ENCODE data around the gene PTPRA.
"Not testable (repeated sequence)": the region's sequence is repeated elsewhere in the genome, so short reads cannot be mapped to it uniquely, and the experiment has no call there.

DNA sequence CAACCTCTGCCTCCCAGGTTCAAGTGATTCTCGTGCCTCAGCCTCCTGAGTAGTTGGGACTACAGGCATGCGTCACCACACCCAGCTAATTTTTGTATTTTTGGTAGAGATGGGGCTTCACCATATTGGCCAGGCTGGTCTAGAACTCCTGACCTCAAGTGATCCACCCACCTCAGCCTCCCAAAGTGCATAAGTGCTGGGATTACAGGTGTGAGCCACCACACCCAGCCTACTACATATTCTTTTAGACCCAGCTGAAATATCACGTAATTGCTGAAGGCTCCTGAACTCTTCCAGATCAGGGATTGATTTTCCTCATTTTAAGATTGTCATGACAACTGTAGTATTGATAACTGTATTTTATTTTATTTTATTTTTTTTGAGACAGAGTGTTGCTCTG lies 21.9 kb downstream of the PTPRA start:
- TF ChIP-seq SMAD3 (CRISPR knock-in tag; conservative IDR thresholded peaks at IDR 0.05); SNIP1 (IDR thresholded peaks at IDR 0.05; ENCODE audit: low read depth); TAF1 (IDR thresholded peaks at IDR 0.05; ENCODE audit: control insufficient read depth, extremely low read depth, insufficient read depth, low read length, severe bottlenecking); TBP (optimal IDR thresholded peaks at IDR 0.05; ENCODE audit: low read depth, low read length); ZNF699 (CRISPR knock-in tag; IDR thresholded peaks at IDR 0.05; ENCODE audit: insufficient replicate concordance): not testable (repeated sequence)
- TF ChIP-seq, protein P1, sequence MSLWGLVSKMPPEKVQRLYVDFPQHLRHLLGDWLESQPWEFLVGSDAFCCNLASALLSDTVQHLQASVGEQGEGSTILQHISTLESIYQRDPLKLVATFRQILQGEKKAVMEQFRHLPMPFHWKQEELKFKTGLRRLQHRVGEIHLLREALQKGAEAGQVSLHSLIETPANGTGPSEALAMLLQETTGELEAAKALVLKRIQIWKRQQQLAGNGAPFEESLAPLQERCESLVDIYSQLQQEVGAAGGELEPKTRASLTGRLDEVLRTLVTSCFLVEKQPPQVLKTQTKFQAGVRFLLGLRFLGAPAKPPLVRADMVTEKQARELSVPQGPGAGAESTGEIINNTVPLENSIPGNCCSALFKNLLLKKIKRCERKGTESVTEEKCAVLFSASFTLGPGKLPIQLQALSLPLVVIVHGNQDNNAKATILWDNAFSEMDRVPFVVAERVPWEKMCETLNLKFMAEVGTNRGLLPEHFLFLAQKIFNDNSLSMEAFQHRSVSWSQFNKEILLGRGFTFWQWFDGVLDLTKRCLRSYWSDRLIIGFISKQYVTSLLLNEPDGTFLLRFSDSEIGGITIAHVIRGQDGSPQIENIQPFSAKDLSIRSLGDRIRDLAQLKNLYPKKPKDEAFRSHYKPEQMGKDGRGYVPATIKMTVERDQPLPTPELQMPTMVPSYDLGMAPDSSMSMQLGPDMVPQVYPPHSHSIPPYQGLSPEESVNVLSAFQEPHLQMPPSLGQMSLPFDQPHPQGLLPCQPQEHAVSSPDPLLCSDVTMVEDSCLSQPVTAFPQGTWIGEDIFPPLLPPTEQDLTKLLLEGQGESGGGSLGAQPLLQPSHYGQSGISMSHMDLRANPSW (CRISPR knock-in tag; IDR thresholded peaks at IDR 0.05) = not testable (repeated sequence)
- TF ChIP-seq, protein P2, sequence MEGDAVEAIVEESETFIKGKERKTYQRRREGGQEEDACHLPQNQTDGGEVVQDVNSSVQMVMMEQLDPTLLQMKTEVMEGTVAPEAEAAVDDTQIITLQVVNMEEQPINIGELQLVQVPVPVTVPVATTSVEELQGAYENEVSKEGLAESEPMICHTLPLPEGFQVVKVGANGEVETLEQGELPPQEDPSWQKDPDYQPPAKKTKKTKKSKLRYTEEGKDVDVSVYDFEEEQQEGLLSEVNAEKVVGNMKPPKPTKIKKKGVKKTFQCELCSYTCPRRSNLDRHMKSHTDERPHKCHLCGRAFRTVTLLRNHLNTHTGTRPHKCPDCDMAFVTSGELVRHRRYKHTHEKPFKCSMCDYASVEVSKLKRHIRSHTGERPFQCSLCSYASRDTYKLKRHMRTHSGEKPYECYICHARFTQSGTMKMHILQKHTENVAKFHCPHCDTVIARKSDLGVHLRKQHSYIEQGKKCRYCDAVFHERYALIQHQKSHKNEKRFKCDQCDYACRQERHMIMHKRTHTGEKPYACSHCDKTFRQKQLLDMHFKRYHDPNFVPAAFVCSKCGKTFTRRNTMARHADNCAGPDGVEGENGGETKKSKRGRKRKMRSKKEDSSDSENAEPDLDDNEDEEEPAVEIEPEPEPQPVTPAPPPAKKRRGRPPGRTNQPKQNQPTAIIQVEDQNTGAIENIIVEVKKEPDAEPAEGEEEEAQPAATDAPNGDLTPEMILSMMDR (IDR thresholded peaks at IDR 0.05 in 2 of 3, conservative IDR thresholded peaks at IDR 0.05 in 1 of 3; ENCODE audit: insufficient read depth in 2 of 3, low read depth in 1 of 3, low read length in 3 of 3) = not testable (repeated sequence)

All from K562 (cell line).